ENCODE measurements around the gene PLIN5.

The PLIN5 gene

GRCh38 chr19:4477034-4477801 lies 57.8 kb downstream of the PLIN5 start:
- DNase-seq: no peak

- peak; percentile 92 for DNase-seq
These were observed 60.5 kb downstream of the PLIN5 start for GRCh38 chr19:4474514-4475022.

GRCh38 chr19:4473763-4474513 lies 61.1 kb downstream of the PLIN5 start:
- no peak for DNase-seq

GRCh38 chr19:4473011-4473762 lies 61.8 kb downstream of the PLIN5 start:
- no peak for DNase-seq

Data from eye (tissue), 1 donor.